ENCODE data around the gene ZMIZ2. TPM values are rescaled to one million over a fixed set of nuclear protein-coding genes. Genes with fewer than 3 reads are reported as not detected.
"Not testable (repeated sequence)": the region's sequence is repeated elsewhere in the genome, so short reads cannot be mapped to it uniquely, and the experiment has no call there.

Gene ZMIZ2
- total RNA-seq, 1 experiment from 2014 or later, result 7.9 TPM

GRCh38 chr7:44729949-44730590 lies 18.6 kb upstream of the ZMIZ2 start:
- DNase-seq (ENCODE audit: low read depth), result no peak

- not testable (repeated sequence) for DNase-seq (ENCODE audit: low read depth)
Observed at GRCh38 chr7:44732971-44733370, 15.7 kb upstream of the ZMIZ2 start.

- peak; percentile 83 for DNase-seq (ENCODE audit: low read depth)
Observed at GRCh38 chr7:44733708-44734481, 14.8 kb upstream of the ZMIZ2 start.

DNA sequence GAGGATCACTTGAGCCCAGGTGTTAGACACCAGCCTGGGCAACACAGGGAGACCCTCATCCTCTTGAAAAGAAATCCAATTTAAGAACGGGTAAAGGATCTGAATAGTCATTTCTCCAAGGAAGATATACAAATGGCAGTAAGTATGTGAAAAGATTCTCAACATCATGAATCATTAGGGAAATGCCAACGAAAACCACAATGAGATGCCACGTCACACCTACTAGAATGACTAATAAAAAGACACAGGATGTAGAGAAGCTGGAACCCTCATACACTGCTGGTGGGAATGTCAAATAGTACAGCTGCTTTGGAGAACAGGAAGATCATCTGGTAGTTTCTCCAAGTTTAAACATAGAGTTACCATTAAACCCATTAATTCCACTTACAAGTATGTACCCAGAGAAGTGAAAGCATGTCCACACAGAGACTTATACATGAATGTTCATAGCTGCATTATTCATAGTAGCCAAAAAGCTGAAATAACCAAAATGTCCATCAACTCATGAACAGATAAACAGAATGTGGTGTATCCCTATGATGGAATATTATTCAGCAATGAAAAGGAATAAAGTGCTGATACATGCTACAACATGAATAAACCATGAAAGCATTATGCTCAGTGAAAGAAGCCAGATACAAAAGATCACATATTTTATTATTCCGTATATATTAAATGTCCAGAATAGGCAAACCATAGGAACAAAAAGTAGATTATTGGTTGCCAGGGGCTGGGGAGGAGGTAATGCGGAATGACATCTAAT lies 13.1 kb upstream of the ZMIZ2 start:
- peak; percentile 99 for DNase-seq (ENCODE audit: low read depth)

DNA sequence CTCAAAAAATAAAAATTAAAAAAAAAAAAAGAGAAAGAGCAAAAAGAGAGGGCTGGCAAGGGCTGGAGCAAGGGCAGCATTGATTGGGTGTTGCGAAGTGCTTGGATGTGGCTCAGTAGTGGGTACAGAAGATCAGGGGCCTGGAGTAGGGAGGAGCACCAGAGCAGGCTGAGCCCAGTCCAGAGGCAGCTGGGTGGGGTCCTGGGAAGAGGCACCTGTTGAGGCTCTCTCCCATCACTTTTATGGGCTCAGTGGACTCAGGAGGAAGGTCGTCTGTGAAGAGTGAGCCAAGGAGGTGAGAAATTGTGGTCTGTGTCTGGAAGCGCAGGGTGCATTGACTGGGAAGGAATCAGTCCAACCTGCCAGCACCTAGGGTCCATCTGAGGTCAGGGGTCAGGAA lies 11.8 kb upstream of the ZMIZ2 start:
- no peak for DNase-seq (ENCODE audit: low read depth)

GRCh38 chr7:44738051-44738723 lies 10.5 kb upstream of the ZMIZ2 start:
- no peak for DNase-seq (ENCODE audit: low read depth)

DNA sequence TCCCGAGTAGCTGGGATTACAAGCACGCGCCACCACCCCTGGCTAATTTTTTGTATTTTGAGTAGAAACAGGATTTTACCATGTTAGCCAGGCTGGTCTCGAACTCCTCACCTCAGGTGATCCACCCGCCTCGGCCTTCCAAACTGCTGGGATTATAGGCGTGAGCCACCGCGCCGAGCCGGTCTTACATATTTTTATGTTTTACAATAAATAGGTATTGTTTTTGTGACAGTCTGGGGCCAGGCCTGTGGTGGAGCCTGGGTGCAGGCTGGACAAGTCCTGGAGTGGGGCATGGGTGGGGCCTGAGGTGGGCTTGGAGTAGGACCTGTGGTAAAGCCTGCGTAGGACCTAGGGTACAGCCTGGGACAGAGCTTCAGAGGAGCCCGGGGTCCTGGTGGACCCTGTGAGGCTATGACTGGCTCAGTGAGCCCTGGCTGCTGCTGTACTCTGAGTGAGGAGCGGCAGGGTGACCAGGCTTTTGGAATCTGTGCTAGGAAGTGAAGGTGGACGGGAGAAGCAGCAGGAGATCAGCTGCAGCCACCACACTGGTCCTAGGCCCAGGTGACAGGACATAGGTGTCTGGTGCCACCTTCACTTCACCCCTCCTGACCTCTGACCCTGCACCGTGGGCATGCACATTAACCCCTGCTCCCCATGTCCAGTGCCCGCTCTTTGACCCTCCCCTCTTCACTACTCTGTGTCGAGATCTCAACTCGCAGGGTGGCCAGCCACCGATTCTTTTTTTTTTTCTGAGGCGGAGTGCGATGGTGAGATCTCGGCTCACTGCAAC lies 9.6 kb upstream of the ZMIZ2 start:
- DNase-seq (ENCODE audit: low read depth), result no peak

GRCh38 chr7:44740055-44740454 lies 8.6 kb upstream of the ZMIZ2 start:
- peak; percentile 18 for DNase-seq (ENCODE audit: low read depth)

DNA sequence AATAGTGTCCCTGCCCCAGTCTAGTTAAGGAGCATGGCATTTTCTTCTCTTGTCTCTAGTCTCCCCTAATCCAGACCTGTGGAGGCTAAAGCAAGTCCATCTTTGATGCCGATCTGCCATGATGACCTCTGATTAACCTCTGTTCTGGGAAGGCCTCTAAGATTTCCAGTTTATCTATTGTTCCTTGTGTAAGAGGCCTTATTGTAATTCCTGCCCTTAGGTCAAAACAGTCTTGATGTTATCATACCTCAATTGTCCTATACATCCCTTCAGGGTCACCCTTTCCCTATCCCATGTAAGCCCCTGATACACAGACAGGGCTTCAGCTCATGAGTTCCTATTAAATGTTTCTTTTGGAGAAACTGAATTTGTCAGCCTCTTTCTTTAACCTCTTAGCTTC lies 4.9 kb upstream of the ZMIZ2 start:
- DNase-seq (ENCODE audit: low read depth), result no peak

GRCh38 chr7:44748948-44749731 lies 493 bp downstream of the ZMIZ2 start:
- DNase-seq (ENCODE audit: low read depth), result no peak

GRCh38 chr7:44749992-44750391 lies 1.3 kb downstream of the ZMIZ2 start:
- no peak for DNase-seq (ENCODE audit: low read depth)

GRCh38 chr7:44750424-44750823 lies 1.8 kb downstream of the ZMIZ2 start:
- DNase-seq (ENCODE audit: low read depth), result no peak

GRCh38 chr7:44750921-44751571 lies 2.4 kb downstream of the ZMIZ2 start:
- DNase-seq (ENCODE audit: low read depth), result peak; percentile 20

DNA sequence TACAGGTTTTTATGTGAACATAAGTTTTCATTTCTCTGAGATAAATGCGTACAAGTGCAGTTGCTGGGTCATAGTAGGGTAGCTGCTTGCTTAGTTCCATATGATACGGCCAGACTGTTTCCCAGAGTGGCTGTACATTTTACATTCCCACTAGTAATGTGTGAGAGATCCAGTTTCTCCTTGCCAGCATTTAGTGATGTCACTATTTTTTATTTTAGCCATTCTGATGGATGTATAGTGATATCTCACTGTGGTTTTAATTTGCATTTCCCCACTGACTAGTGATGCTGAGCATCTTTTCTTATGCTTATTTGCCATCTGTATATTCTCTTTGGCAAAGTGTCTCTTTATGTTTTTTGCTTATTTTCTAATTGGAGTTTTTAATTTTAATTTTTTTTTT lies 4.2 kb downstream of the ZMIZ2 start:
- DNase-seq (ENCODE audit: low read depth), result no peak

DNA sequence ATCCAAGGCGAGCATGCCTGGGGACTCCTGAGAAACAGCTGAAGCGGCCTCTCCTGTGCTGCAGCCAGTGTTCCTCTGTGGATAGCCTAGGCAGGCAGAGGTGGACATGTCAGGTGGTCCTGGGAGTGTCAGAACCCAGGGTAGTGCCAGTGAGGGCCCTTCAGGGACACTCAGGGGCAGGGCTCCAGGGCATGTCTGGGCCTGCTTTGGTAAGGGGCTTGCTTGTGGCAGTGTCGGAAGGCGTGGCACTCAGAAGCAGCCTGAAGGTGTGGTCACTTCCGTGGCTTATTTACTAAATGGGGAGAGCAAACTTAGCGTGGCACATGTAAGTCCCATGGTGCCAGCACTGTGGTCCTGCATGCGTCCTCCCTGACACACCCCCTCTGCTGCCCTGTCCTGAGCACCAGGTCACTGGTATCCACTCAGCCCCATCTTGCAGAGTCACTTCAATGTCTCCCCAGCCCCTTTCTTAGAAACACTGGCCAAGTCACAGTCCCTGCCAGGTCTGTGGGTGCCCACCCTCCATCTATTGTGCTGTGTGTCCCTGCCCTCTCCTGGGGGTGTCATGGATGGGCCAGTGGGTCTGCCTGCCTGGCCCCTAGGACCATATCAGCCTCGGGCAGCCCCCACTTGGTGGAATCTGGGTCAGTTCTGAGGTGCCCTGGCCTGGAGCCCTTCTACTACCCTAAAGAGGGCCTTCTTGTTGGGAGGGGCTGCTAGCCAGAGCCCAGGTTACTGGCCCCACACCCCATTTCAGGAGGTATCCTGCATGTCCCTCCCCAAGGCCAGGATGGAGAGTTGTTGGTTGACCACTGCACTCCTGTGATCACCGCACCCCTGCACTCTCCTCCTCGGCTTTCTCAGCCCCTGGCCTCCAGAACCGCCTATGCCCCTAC lies 6.4 kb downstream of the ZMIZ2 start:
- DNase-seq (ENCODE audit: low read depth), result no peak

DNA sequence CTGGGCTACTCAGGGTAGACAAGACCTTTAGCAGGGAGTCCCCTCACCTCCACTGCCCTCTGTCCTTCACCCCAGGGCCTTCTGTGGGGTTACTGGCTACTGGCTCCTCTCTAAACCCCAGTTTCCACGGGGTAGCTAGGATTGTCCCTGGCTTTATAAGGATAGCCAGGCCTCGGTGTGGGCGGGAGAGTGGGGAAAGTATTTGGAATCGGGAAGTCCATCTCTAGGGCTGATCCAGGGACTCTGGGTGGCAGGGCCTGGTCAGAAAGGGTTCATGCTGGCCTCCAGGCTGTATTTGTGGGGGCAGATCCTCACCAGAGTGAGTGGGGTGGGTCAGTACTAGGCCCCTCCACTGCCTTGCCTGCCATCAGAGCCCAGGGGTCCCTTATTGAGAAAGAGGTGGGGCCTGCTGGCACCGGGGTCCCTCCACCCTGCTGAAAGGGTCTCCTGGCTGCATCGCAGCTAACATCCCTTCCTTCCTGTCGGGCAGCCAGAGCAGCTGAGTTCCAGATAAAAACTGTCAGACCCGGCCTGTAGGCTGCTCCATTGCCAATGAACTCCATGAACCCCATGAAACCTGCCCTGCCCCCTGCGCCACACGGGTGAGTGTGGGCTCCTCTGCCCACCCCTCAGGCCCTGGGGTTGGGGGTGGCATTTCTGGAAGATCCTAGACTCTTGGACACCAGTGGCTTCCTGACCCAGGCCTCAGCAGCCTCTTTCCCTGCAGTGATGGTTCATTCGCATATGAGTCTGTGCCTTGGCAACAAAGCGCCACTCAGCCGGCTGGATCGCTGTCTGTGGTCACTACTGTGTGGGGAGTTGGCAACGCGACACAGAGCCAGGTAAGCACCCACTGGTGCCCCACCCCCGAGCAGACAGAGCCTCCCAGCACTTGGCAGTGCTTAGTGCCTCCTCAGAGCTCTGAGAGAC lies 7.3 kb downstream of the ZMIZ2 start:
- DNase-seq (ENCODE audit: low read depth), result no peak

DNA sequence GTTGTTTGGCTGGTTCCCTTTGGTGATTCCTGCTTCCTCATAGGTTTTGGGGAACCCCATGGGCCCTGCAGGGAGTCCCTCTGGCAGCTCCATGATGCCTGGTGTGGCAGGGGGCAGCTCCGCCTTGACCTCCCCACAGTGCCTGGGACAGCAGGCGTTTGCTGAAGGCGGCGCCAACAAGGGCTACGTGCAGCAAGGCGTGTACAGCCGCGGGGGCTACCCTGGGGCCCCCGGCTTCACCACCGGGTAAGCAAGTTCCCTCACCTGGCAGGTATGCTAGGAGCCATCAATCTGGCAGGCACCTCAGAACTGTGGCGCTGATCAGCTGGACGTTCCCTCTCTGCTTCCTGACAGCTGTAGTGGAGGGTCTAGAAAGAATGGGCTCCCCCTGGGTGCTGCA lies 8.3 kb downstream of the ZMIZ2 start:
- DNase-seq (ENCODE audit: low read depth), result no peak

DNA sequence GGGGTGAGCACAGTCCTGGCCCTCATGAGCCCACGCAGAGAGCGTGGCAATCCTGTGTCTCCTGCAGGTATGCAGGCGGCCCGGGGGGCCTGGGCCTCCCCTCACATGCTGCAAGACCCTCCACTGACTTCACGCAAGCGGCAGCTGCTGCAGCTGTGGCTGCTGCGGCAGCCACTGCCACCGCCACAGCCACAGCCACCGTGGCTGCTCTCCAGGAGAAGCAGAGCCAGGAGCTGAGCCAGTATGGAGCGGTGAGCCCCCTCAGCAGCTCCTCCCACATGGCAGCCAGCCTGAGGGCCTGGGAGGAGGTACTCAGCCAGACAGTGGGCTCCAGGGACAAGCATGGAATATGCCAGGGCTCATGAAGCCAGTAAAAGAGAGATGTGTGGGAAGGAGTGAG lies 8.7 kb downstream of the ZMIZ2 start:
- DNase-seq (ENCODE audit: low read depth), result no peak

Measured in RPMI7951 (cell line).